ENCODE results near the gene AKR7A3.

Gene AKR7A3

DNA sequence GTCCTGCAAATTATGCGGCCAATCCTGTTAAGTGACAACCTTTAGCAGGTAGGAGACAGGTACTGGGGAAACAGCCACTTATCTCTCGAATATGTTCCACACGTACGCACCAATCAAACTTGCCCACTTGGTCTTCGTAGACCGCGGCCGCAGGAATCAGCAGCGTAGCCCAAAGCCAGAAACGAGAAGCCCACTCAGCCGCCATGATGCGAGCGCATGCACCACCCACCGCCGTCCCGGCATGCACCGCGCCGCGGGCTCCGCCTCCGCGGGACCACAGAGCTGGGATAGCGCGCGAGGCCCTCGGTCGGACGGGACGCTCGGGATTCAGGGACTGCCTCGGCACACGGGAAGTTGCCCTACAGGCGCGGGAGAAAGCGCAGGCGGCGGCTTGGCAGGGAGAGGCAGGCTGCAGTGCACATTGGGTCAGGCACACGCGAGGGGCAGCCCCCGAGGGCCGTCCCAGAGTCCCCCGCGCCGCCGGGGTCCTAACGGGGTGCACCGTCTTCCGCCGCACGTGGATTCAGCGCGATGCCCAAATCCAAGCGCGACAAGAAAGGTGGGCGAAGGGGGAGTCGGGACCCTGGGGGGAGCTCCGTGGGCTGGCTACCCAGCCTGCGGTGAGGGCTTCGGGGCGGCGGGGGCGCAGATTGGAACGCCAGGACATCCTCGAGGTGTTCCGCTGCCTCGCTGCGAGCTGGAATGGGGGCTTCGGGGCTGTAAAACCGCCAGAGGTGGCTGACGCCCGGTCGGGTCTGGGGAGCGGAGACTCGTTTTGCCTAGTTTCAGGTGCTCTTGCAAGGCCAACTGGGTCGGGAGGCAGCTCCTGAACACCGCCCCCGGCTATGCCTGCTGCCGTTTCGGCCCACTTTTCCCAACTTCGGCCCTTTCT lies 37.0 kb downstream of the AKR7A3 start, which contains the start of the genes EMC1 and MRTO4:
Gene EMC1 (minus strand): TSS at position 220 of the 892 bp plus-strand sequence. CDS start 15 bp downstream, at position 205.
Gene MRTO4 (plus strand): TSS at position 501 of the 892 bp plus-strand sequence. CDS start 31 bp downstream, at position 532.
- DNase-seq = peak; percentile 57 to 84

DNA sequence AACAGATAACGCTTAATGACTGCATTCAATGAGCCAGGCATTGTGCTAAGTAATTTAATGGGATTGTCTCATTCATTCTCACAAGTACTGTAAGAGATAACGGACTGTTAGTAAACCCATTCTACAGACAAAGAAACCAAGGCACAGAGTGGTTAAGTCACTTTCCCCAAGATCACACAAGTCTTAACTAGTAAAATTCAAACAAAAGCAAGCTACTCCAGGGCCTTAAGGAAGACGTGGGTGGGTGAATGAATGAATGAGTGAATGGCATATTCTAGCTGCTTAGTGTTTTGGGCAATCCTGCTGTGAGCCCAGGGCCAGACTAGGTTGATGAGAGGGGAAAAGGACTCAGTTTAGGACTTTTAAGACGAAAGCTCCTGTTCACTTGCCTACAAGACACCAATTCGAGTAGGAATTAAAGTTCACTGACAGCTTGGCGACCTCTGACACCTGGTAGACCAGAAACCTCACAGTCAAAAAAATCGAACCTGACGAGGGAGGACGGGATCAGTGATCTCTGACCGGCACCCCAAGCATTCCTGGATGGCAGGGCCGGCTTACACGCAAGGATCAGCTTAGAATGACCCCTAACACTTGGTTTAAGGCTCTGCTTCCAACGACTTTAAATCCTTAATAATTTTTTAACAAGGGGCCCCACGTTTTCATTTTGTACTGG lies 37.8 kb downstream of the AKR7A3 start:
- no peak for DNase-seq

DNA sequence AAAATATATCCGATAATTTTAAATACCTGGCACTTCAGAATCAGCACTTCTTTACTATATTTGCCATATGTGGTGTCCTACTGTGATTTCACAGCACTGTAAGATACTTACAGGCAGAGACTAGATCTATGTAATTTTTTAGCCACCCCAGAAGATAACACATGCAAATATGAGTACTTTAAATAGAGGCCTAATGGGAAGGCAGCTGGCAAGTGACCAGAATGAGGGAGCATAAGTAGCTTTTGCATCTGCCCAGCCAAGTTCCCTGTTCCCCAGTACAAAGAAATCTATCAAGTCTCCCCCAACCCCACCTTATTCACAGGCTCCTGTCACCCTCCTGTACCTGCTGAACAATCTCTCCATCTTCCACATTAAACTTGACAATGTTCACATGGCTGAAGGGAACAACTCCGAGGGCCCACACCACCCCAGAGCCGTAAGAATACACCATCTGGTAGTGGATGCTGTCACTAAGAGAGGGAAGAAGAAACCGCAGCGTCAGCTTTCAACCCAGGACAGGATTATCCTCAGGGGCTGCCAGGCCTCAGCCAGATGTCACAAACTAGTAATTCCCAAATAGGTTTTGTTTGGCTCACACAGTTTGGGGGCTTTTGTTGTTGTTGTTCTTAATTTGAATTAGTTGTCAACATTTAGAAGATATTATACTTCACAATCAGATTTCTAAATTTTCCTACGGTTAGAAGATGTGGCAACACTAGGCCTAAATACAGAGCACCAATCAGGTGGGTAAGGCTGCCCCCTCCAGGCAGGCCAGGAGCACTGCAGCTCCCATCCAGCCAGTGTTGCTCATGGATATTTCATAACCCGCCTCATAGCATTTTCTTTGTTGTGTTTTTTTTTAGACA lies 47.7 kb downstream of the AKR7A3 start:
- DNase-seq = peak; percentile 65 to 85

GRCh38 chr1:19239876-19240275 lies 48.7 kb downstream of the AKR7A3 start:
- no peak for DNase-seq

DNA sequence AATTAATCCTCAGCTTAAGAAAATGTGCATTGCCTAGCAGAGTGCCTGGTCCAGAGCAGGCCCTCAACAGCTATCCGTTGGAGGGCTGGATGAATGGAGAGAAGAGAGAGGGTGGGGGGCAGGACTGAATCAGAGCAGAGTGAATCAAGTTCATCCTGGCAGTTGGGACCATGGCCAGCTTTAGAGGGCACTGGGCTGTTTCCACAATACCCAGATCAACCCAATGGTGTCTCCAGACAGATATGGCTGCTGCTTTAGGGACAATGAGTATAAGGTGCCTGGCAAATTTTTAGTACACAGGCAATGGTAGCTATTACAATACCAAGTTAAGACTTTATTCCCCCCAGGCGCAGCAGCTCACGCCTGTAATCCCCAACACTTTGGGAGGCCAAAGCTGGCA lies 54.3 kb downstream of the AKR7A3 start:
- DNase-seq = no peak

All from NCI-H524 (cell line).